ENCODE measurements around the gene BCAS2.

BCAS2 gene

GRCh38 chr1:114609026-114609425 is 27.6 kb upstream of the BCAS2 start:
- H3K9ac ChIP-seq (ENCODE audit: insufficient read length, low read depth) = no peak overlapping the region
- no peaks in the 10 kb centered on the region for H3K27me3 ChIP-seq (ENCODE audit: insufficient read depth, insufficient read length)
- no peak for TF ChIP-seq YY1 (IDR thresholded peaks at IDR 0.05; ENCODE audit: insufficient read depth, insufficient read length)
- TF ChIP-seq SUZ12 (IDR thresholded peaks at IDR 0.05; ENCODE audit: extremely low read depth, insufficient read depth, insufficient read length) = no peak
- no peak for TF ChIP-seq ZNF274 (IDR thresholded peaks at IDR 0.05; ENCODE audit: low read depth, low read length)
- H3K9me3 ChIP-seq (ENCODE audit: insufficient read depth, low read length) = no peaks in the 10 kb centered on the region
- no peak overlapping the region for H3K4me3 ChIP-seq (ENCODE audit: insufficient read length, low read depth)
- peaks cover 4% of the 10 kb centered on the region for H3K36me3 ChIP-seq (ENCODE audit: insufficient read depth, insufficient read length, low read length)
- no peaks in the 10 kb centered on the region for H3K4me1 ChIP-seq (ENCODE audit: insufficient read depth, insufficient read length)
- DNase-seq (ENCODE audit: low read depth, low spot score) = no peak

DNA sequence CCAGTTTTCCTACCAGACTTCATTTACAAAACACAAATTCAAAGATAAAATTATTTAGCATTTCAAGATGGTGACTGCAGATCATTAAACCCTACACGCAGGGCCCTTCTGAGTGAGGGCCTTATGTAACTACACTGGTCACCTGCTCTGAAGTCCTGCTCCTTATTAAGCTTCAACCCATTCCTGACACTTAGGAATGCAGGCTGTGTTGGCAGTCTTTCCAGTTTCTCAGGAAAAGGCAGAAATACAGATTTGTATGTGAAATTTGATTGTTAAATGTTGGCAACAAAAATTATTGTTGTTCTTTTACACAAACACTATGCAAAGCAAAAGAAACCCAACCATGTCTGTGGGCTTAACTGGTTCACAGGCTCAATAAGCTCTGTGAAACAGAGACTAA is 25.8 kb upstream of the BCAS2 start:
- no peak for DNase-seq (ENCODE audit: low read depth, low spot score)
- H3K27me3 ChIP-seq (ENCODE audit: insufficient read depth, insufficient read length) = no peaks in the 10 kb centered on the region
- no peaks in the 10 kb centered on the region for H3K9me3 ChIP-seq (ENCODE audit: insufficient read depth, low read length)
- H3K36me3 ChIP-seq (ENCODE audit: insufficient read depth, insufficient read length, low read length) = peaks cover 4% of the 10 kb centered on the region
- no peak overlapping the region for H3K9ac ChIP-seq (ENCODE audit: insufficient read length, low read depth)
- H3K4me3 ChIP-seq (ENCODE audit: insufficient read length, low read depth) = no peak overlapping the region
- H3K4me1 ChIP-seq (ENCODE audit: insufficient read depth, insufficient read length) = no peaks in the 10 kb centered on the region
- TF ChIP-seq YY1 (IDR thresholded peaks at IDR 0.05; ENCODE audit: insufficient read depth, insufficient read length) (no peak), SUZ12 (IDR thresholded peaks at IDR 0.05; ENCODE audit: extremely low read depth, insufficient read depth, insufficient read length) (no peak), ZNF274 (IDR thresholded peaks at IDR 0.05; ENCODE audit: low read depth, low read length) (no peak)

DNA sequence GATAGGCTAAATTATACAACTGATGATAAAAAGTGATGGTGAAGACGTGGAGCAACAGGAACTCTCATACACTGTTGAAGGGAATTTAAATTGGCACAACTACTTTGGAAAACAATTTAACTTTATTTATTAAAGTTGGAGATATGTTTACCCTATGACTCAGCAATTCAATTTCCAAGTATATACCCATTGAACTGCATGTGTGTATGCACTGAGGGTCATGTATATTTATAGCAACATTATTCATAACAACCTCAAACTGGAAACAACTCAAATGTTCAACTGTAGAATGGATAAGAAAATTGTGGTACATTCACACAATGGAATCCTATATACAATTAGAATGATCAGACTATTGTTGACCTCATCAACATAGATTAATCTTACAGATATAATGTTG is 16.5 kb upstream of the BCAS2 start:
- DNase-seq (ENCODE audit: low read depth, low spot score) = no peak
- Histone ChIP-seq H3K4me3 (ENCODE audit: insufficient read length, low read depth) (no peak overlapping the region), H3K9ac (ENCODE audit: insufficient read length, low read depth) (no peak overlapping the region), H3K9me3 (ENCODE audit: insufficient read depth, low read length) (no peaks in the 10 kb centered on the region), H3K36me3 (ENCODE audit: insufficient read depth, insufficient read length, low read length) (no peaks in the 10 kb centered on the region), H3K4me1 (ENCODE audit: insufficient read depth, insufficient read length) (no peaks in the 10 kb centered on the region), H3K27me3 (ENCODE audit: insufficient read depth, insufficient read length) (no peaks in the 10 kb centered on the region)
- no peak for TF ChIP-seq YY1 (IDR thresholded peaks at IDR 0.05; ENCODE audit: insufficient read depth, insufficient read length)
- no peak for TF ChIP-seq SUZ12 (IDR thresholded peaks at IDR 0.05; ENCODE audit: extremely low read depth, insufficient read depth, insufficient read length)
- no peak for TF ChIP-seq ZNF274 (IDR thresholded peaks at IDR 0.05; ENCODE audit: low read depth, low read length)

DNA sequence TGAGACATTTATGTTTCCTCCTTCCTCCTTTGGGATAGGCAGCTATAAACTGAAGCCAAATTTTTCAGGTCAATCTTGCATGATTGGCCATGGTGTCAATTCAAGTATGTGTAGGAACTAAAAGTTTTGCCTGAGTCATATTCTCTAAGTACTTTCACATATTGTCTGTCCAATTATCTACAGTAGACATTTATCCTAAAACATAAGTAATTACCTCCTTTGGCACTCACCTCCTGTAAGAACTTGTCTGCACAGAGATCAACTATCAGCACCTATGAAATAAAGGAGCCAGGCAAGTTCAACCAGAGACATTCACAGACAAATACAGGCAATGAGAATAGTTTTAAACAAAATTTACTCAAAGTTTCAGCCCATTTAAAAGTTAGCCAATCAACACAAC is 14.2 kb upstream of the BCAS2 start:
- TF ChIP-seq ZNF274 (IDR thresholded peaks at IDR 0.05; ENCODE audit: low read depth, low read length) (no peak), YY1 (IDR thresholded peaks at IDR 0.05; ENCODE audit: insufficient read depth, insufficient read length) (no peak), SUZ12 (IDR thresholded peaks at IDR 0.05; ENCODE audit: extremely low read depth, insufficient read depth, insufficient read length) (no peak)
- H3K36me3 ChIP-seq (ENCODE audit: insufficient read depth, insufficient read length, low read length) = no peaks in the 10 kb centered on the region
- H3K27me3 ChIP-seq (ENCODE audit: insufficient read depth, insufficient read length) = no peaks in the 10 kb centered on the region
- no peak for DNase-seq (ENCODE audit: low read depth, low spot score)
- no peak overlapping the region for H3K9ac ChIP-seq (ENCODE audit: insufficient read length, low read depth)
- H3K9me3 ChIP-seq (ENCODE audit: insufficient read depth, low read length) = no peaks in the 10 kb centered on the region
- no peaks in the 10 kb centered on the region for H3K4me1 ChIP-seq (ENCODE audit: insufficient read depth, insufficient read length)
- H3K4me3 ChIP-seq (ENCODE audit: insufficient read length, low read depth) = no peak overlapping the region

DNA sequence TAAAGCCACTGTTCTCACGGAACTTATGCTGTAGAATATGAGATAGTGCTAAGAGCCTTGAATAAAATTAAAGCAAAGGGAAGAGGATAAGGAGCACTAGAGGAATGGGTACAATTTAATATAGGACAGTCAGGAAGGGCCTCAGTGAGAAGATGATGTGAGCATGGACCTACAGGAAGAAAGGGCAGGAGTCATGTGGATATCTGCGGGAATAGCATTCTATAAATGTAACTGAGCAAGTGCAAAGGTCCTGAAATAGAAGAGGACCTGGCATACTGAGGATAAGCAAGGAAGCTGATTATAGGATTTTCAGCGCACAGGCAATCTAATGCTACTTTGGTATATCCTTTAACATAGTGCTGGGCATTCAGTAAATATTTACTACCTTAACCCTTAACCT is 12.6 kb upstream of the BCAS2 start:
- DNase-seq (ENCODE audit: low read depth, low spot score) = no peak
- H3K4me3 ChIP-seq (ENCODE audit: insufficient read length, low read depth) = no peak overlapping the region
- H3K9me3 ChIP-seq (ENCODE audit: insufficient read depth, low read length) = no peaks in the 10 kb centered on the region
- H3K36me3 ChIP-seq (ENCODE audit: insufficient read depth, insufficient read length, low read length) = no peaks in the 10 kb centered on the region
- H3K9ac ChIP-seq (ENCODE audit: insufficient read length, low read depth) = no peak overlapping the region
- no peaks in the 10 kb centered on the region for H3K4me1 ChIP-seq (ENCODE audit: insufficient read depth, insufficient read length)
- no peak for TF ChIP-seq ZNF274 (IDR thresholded peaks at IDR 0.05; ENCODE audit: low read depth, low read length)
- TF ChIP-seq SUZ12 (IDR thresholded peaks at IDR 0.05; ENCODE audit: extremely low read depth, insufficient read depth, insufficient read length) = no peak
- no peak for TF ChIP-seq YY1 (IDR thresholded peaks at IDR 0.05; ENCODE audit: insufficient read depth, insufficient read length)
- H3K27me3 ChIP-seq (ENCODE audit: insufficient read depth, insufficient read length) = no peaks in the 10 kb centered on the region

DNA sequence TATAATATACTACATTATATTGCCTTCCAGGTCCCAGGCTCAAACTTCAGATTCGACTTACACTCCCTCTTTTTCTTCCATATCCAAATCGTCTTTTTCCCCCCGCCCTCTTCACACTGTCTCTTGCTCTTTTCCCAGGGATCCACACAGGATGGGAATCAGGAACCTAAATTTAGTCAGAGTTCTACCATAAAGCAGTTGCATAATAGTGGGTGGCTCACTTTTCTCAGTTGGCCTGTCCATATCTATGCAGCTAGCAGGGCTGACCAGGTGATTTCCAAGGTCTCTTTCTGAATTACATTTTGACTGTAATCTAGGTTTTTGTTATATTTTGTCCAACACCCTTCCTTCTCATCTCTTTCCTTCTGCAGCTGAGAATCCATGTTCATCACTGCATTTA is 7.7 kb upstream of the BCAS2 start:
- DNase-seq (ENCODE audit: low read depth, low spot score) = no peak
- no peak overlapping the region for H3K4me3 ChIP-seq (ENCODE audit: insufficient read length, low read depth)
- H3K4me1 ChIP-seq (ENCODE audit: insufficient read depth, insufficient read length) = no peaks in the 10 kb centered on the region
- H3K9me3 ChIP-seq (ENCODE audit: insufficient read depth, low read length) = no peaks in the 10 kb centered on the region
- H3K36me3 ChIP-seq (ENCODE audit: insufficient read depth, insufficient read length, low read length) = no peaks in the 10 kb centered on the region
- no peak for TF ChIP-seq ZNF274 (IDR thresholded peaks at IDR 0.05; ENCODE audit: low read depth, low read length)
- TF ChIP-seq YY1 (IDR thresholded peaks at IDR 0.05; ENCODE audit: insufficient read depth, insufficient read length) = no peak
- TF ChIP-seq SUZ12 (IDR thresholded peaks at IDR 0.05; ENCODE audit: extremely low read depth, insufficient read depth, insufficient read length) = no peak
- H3K9ac ChIP-seq (ENCODE audit: insufficient read length, low read depth) = no peak overlapping the region
- H3K27me3 ChIP-seq (ENCODE audit: insufficient read depth, insufficient read length) = no peaks in the 10 kb centered on the region

GRCh38 chr1:114588196-114588689 is 6.8 kb upstream of the BCAS2 start:
- H3K9ac ChIP-seq (ENCODE audit: insufficient read length, low read depth) = no peak overlapping the region
- no peaks in the 10 kb centered on the region for H3K27me3 ChIP-seq (ENCODE audit: insufficient read depth, insufficient read length)
- H3K9me3 ChIP-seq (ENCODE audit: insufficient read depth, low read length) = no peaks in the 10 kb centered on the region
- H3K4me1 ChIP-seq (ENCODE audit: insufficient read depth, insufficient read length) = no peaks in the 10 kb centered on the region
- TF ChIP-seq YY1 (IDR thresholded peaks at IDR 0.05; ENCODE audit: insufficient read depth, insufficient read length) (no peak), ZNF274 (IDR thresholded peaks at IDR 0.05; ENCODE audit: low read depth, low read length) (no peak), SUZ12 (IDR thresholded peaks at IDR 0.05; ENCODE audit: extremely low read depth, insufficient read depth, insufficient read length) (no peak)
- no peaks in the 10 kb centered on the region for H3K36me3 ChIP-seq (ENCODE audit: insufficient read depth, insufficient read length, low read length)
- no peak for DNase-seq (ENCODE audit: low read depth, low spot score)
- no peak overlapping the region for H3K4me3 ChIP-seq (ENCODE audit: insufficient read length, low read depth)
